Esophagus squamous epithelium (tissue), 4 donors: ENCODE measurements around the gene NXN.

ENCODE experiments used
- CTCF ChIP-seq, 6 experiments: fragments of 450-650 bp in 4 of 6; fragments of 200-600 bp in 2 of 6; sonication (generic) in 2 of 6; IDR thresholded peaks; one replicate each; pipeline ENCODE4 v1.5.1; 2016 to 2019; ENCODE audit warnings: antibody characterized with exemption in 6 of 6, mild to moderate bottlenecking in 4 of 6, moderate library complexity in 4 of 6
- POLR2A ChIP-seq, 4 donors: fragments of 450-650 bp; IDR thresholded peaks; one replicate each; pipeline ENCODE4 v1.6.1; 2017; ENCODE audit warnings: antibody characterized with exemption in 4 of 4, mild to moderate bottlenecking in 4 of 4, moderate library complexity in 3 of 4

- no peak for TF ChIP-seq CTCF (IDR thresholded peaks at IDR 0.05)
- TF ChIP-seq POLR2A (IDR thresholded peaks at IDR 0.05): no peak
Observed at GRCh38 chr17:850086-850850, 129.3 kb downstream of the NXN start.
